GM12878 (cell line): ENCODE data around the gene VMP1.

Experiments
- GABPA ChIP-seq: IDR thresholded peaks from 2 replicates; pipeline ENCODE4 v1.6.1; 2014; ENCODE audit warnings: antibody characterized with exemption, low read depth, mild to moderate bottlenecking, inconsistent platforms
- POLR2A ChIP-seq: IDR thresholded peaks from 2 replicates; pipeline ENCODE4 v1.6.1; 2011; ENCODE audit warnings: low read depth, mild to moderate bottlenecking, low read length

- TF ChIP-seq POLR2A (no peak), GABPA (no peak)
Measured at GRCh38 chr17:59695945-59696681, 11.3 kb upstream of the VMP1 start.
